HG02852 (cell line): Measurements from ENCODE around the gene IQSEC2.

ENCODE experiments used
- ATAC-seq: cut with Tn5 transposase; IDR thresholded peaks from one replicate; pipeline ENCODE4 v1.9.1; 2021; ENCODE audit warnings: mild to moderate bottlenecking, moderate library complexity; ENCODE audit not compliant: unreplicated experiment

The IQSEC2 gene

DNA sequence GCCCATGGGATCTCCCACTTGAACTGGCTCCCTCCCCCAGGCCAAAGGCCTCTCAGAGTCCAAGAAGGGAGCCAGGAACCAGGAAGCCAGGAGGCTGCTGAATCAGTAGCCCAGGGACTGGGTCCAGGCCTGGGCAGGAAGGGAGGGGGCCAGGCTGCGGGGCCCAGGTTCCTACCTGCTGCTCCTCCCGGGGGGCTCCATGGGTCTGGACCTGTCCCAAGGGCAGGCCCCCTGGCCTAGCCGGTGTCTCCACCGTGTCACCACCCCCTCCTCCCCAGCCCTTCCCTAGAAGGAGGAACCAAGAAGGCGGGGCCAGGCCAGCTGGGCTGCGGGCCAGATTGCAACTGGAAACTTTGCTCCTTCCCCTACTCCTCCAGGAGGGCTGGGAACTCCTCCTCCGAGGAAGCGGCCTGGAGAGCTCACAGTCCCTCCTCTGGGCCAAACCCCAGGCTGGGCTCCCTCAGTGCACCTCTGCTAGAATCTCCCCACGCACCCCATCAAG, at the start of gene IQSEC2:
TSS of gene IQSEC2 (minus strand) at position 264 of the 502 bp plus-strand sequence.
- no peak for ATAC-seq

- no peak for ATAC-seq
Observed at GRCh38 chrX:53330331-53330730, 48.9 kb upstream of the IQSEC2 start.

DNA sequence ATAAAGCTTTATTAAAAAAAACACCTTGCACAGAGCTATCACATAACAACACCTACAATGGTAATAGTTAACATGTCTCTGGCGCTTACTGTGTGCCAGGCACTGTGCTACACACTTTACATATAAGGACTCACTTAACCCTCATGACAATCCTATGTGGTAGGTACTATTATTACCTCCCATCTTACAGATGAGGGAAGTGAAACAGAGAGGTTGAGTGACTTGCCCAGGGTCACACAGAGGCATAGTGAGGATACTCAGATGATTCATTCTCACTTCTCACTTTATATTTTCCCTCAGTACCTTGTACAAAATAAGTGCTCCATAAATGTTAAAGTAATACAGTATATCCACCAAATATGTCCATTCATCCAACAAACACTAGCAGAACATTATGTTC, 43.4 kb upstream of the IQSEC2 start:
- no peak for ATAC-seq

GRCh38 chrX:53324085-53324484, 42.7 kb upstream of the IQSEC2 start:
- no peak for ATAC-seq

DNA sequence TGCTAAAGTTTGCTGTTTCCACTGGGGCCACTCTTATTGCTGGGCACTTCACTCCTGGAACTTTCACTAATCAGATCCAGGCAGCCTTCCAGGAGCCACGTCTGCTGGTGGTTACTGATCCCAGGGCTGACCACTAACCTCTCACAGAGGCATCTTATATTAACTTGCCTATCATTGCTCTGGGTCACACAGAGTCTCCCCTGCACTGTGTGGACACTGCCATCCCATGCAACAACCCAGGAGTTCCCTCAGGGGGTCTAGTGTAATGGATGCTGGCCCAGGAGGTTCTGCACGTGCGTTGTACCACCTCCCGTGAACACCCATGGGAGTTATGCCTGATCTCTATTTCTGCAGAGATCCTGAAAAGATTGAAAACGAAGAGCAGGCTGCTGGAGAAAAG, 41.8 kb upstream of the IQSEC2 start:
- ATAC-seq, result no peak

DNA sequence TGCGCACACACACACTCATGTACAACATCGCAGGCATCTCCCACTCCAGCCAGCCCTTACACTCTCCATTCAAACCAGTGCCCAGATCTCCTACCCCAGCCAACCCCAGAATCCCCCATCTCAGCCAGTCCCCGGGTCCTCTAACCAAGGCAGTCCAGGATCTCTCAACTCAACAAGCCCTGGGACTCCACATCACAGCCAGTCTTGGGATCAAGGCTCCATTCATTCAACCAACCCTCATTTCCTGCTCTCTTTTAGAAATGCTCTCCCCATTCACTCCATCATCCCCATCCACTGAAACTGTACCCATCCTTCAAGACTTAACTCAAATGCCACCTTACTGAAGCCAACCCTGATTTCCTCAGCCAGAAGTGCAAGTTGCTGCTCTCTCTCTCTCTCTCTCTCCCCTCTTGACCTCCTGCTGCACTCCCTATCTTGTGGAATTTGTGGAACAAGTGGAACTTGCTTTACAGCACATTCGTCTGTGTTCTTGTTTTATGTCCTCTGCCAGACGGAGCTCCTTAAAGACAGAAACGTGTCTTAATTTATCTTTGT, 40.6 kb upstream of the IQSEC2 start:
- no peak for ATAC-seq

DNA sequence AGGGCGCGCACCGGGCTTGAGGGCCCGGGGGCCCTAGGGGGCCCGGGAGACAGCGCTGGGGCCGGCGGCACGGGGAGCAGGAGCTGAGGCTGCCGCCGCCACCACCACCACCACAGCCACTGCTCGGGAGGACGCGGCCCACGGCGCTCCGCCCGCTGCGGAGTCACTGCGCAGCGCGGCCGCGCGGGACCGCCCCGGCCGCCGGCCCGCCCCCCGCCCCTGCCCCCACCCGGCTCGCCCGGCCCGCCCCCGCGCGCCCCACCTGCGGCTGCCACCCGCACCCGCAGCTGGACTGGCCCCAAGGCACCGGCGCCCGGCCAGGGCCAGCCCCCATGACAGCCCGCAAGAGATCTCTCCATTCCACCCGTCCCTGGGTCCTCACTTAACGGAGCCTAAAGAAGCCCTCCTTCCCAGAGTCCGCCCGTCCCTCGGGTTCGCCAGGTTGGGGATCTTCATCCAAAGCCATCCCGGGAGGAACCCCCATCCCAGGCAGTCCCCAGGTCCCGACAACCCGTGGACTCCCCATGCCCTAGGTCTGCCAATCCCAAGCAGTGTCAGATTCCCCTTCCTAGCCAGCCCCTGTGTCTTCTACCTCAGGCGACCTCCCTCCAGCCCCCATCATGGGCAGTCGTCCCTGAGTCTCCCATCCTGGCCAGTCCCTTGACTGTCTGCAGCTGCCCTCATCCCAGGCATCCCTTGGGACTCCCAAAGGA, 40.0 kb upstream of the IQSEC2 start:
- no peak for ATAC-seq

- no peak for ATAC-seq
Observed at GRCh38 chrX:53320543-53321229, 39.3 kb upstream of the IQSEC2 start.

DNA sequence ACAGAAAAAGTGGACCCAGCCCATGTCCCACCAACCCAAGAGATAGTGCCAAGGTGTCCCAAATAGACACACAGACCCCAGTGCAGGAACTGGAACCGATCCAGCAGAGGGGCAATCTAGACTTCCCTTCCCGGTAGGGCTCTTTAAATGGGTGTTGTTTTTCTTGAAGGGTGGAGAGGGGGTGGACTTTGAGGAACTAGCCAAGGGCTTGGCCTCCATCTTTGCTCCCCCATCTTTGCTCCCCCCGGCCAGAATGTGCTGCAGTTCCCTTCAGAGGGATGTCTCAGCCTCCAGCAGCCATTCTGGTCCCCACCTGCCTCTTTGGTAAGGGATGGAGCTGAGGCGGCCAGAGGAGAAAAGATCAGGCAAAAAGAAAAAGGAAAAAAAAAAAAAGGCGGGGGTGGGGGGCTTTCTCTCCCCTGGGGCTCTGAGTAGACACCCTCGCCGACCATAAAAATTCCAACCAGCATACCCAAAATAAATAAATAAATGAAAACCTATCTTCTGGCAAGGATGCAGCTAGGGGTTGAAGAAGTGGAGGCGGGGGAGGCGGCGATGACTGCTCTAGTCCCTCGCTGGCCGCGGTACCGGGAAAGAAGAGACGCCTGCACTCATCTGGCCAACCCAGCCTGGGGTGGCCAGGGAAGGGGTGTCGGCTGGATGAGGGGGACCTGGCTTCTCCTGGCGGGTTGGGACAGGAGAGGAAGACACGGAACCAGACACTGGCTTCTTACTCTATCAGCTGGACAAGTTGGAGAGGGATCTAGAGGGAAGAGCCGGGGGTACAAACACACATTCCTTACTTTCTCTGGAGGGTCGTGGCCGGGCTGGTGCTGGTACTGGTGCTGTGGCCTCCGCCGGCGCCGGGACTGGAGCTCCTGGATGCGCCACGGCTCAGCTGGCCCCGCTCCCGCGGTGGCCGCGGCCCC, 38.5 kb upstream of the IQSEC2 start:
- no peak for ATAC-seq

DNA sequence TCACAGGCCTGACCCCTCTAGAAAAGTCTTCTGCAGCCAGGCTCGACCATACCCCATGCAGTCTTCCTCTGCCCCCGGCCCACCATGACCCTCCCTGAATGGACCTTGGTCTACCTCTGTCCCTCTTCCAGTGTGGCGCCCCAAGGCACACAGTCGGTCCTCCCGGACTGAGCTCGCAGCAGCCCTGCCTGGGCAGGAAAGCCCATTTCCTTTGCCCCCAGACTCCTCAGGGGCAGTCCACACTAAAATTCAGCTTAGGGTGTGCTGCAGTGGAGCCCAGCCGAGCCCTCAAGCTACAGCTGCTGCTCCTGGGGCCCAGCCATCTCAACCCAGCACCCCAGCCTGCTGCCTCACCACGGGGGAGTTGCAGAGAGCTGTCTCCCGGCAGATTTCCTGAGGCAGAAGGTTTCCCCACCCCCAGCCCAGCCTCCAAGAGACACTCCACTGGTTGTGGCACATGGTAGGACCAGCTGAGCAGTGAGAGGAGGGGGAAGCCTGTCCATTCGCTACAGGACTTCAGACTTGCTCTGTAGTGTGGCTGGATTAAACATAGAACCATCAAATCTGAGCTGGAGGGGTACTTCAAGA, 37.5 kb upstream of the IQSEC2 start:
- no peak for ATAC-seq

DNA sequence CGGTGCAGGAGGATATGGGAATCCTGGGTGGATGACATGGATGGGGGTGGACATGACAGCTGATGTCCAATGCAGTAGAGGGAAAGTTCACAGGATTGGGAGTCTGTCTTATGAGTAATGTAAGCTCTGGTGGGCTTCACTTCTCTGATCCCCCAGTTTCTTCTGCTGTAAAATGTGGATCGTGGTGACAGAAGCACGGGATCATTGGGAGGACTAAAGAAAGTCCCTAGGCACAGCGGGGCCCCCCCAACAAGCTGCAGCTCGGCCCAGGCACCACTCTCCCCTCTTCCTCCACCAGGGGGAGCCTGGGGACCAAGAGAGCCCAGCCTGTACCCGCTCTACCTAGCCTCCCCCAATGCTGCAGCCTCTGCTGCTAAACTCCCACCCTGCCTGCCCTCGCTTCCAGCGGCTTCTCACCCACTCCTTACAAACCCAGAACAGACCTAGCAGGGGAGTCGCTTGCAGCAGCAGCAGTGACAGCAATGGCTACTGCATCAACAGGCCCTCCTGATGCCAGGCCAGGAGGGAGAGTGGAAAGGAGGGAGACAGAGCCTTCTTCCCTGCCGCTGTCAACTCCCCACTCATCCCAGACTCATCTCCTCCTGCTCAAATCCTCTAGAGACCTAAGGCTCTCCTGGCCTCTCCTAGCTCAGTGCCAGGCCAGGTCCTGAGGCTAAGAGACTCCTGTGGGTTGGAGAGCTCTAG, 36.1 kb upstream of the IQSEC2 start:
- ATAC-seq, result no peak

DNA sequence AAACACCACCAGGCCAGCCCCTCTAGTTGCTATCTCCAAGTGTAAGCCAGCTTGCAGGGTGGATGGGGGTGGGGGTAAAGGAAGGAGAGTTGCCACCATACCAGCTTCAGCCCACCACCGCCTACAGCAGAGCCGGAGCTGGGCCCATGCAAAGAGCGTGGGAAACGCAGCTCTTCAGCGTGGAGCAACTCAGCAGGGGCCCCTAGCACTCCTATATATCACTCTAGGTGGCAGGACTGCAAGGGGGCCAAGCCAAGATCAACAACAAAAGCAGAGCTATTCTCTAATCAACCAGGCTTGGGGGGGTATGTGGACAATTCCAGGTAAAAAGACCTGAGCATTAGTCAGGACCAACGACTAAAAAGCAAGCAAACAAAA, 35.5 kb upstream of the IQSEC2 start:
- ATAC-seq, result no peak

GRCh38 chrX:53316111-53316859, 34.9 kb upstream of the IQSEC2 start:
- ATAC-seq, result no peak

GRCh38 chrX:53313728-53314105, 32.3 kb upstream of the IQSEC2 start:
- no peak for ATAC-seq

- ATAC-seq, result peak; percentile 57
Observed at GRCh38 chrX:53312946-53313727, 31.8 kb upstream of the IQSEC2 start.

DNA sequence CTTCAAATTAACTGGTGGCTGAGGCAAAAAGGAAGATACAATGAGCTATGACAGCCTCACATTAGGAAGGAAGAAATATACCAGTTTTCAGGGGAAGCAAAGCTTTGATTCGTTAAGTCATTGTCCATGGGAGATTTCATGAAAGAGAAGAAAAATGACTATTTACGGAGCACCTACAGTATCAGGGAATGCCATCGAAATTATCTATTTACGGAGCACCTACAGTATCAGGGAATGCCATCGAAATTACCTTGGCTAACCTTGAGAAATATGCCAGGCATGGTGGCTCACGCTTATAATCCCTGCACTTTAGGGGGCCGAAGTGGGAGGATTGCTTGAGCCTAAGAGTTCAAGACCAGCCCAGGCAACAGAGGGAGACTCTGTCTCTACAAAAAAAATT, 28.5 kb upstream of the IQSEC2 start:
- no peak for ATAC-seq

GRCh38 chrX:53308836-53309235, 27.5 kb upstream of the IQSEC2 start:
- ATAC-seq, result no peak
